ENCODE data around the gene ZNF831. TPM values are rescaled to one million over a fixed set of nuclear protein-coding genes. Genes with fewer than 3 reads are reported as not detected.

Gene ZNF831
- polyA plus RNA-seq, 1 of the 3 experiments (the other 2 are of a cell fraction): not detected

DNA sequence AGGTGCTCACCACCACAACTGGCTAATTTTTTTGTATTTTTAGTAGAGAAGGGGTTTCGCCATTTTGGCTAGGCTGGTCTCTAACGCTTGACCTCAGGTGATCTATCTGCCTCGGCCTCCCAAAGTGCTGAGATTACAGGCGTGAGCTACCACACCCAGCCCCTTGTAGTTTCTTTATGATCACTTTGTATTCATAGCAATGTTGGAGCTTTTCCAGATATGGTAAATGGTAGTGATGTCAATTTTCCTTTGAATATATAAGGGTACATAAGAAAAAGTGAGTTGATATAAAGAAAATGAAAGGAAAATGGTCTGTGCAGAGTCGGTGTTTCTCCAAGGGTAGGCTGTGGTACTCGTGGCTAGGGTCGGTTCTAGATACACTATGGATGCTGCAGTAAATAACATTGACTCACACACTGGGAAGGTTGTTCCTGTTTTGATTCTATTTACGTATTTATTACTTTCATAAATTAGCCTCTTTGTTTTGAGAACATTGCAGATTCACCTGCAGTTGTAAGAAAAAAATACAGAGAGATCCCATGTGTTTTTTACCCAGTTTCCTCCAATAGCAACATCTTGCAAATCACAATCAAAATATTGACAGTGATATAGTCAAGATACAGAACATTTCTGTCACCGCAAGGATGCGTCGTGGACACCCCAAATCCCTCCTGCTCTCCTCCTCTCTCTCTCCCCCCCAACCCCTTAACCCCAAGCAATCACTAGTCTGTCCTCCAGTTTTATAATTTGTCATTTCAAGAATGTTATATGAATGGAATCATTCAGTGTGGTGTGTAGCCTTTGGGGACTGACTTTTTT lies 2.5 kb downstream of the ZNF831 start:
- DNase-seq: no peak
- Histone ChIP-seq H3K4me2 (no peak overlapping the region), H3F3A (replicated peaks; ENCODE audit: insufficient read depth) (no peaks in the 10 kb centered on the region), H3K4me3 (ENCODE audit: low read depth in 2 of 2, low read length in 1 of 2) (no peak overlapping the region), H2AFZ (ENCODE audit: low read depth) (no peak overlapping the region), H3K36me3 (replicated peaks in 1 of 2; ENCODE audit: control insufficient read depth in 1 of 2, insufficient read depth in 2 of 2, low read length in 1 of 2) (no peaks in the 10 kb centered on the region), H3K4me1 (ENCODE audit: control insufficient read depth in 1 of 2, insufficient read depth in 2 of 2, low read depth in 1 of 2, low read length in 1 of 2) (no peaks in the 10 kb centered on the region), H3K27me3 (ENCODE audit: insufficient read depth) (no peaks in the 10 kb centered on the region; the same call in 1 of the 2 replicates), H3K9me2 (no peaks in the 10 kb centered on the region), H3K9me3 (no peaks in the 10 kb centered on the region), H3K79me2 (ENCODE audit: insufficient read depth) (no peaks in the 10 kb centered on the region), H3K27ac (ENCODE audit: low read depth in 2 of 2, low read length in 1 of 2) (no peak overlapping the region), H3K9ac (no peak overlapping the region), H4K20me1 (ENCODE audit: insufficient read depth) (no peaks in the 10 kb centered on the region)
- WGBS (ENCODE audit: low lambda C conversion rate): 50% methylated on average over 11 of the region's 11 CpGs
- TF ChIP-seq, protein P1, sequence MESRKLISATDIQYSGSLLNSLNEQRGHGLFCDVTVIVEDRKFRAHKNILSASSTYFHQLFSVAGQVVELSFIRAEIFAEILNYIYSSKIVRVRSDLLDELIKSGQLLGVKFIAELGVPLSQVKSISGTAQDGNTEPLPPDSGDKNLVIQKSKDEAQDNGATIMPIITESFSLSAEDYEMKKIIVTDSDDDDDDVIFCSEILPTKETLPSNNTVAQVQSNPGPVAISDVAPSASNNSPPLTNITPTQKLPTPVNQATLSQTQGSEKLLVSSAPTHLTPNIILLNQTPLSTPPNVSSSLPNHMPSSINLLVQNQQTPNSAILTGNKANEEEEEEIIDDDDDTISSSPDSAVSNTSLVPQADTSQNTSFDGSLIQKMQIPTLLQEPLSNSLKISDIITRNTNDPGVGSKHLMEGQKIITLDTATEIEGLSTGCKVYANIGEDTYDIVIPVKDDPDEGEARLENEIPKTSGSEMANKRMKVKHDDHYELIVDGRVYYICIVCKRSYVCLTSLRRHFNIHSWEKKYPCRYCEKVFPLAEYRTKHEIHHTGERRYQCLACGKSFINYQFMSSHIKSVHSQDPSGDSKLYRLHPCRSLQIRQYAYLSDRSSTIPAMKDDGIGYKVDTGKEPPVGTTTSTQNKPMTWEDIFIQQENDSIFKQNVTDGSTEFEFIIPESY (IDR thresholded peaks at IDR 0.05; ENCODE audit: borderline replicate concordance, low read depth): no peak
- TF ChIP-seq RFX5 (IDR thresholded peaks at IDR 0.05; ENCODE audit: low read length) (no peak), CHD2 (IDR thresholded peaks at IDR 0.05; ENCODE audit: low read length, partially characterized antibody) (no peak), RAD21 (IDR thresholded peaks at IDR 0.05; ENCODE audit: low read length) (no peak), SIN3A (IDR thresholded peaks at IDR 0.05; ENCODE audit: borderline replicate concordance, low read depth, low read length) (no peak), FOXM1 (IDR thresholded peaks at IDR 0.05; ENCODE audit: low read depth) (no peak), FOSL2 (IDR thresholded peaks at IDR 0.05; ENCODE audit: borderline replicate concordance, low read depth) (no peak), TEAD4 (IDR thresholded peaks at IDR 0.05; ENCODE audit: borderline replicate concordance, insufficient read depth) (no peak), YY1 (IDR thresholded peaks at IDR 0.05; ENCODE audit: low read depth) (no peak), RCOR1 (IDR thresholded peaks at IDR 0.05; ENCODE audit: low read length) (no peak), GATA2 (CRISPR knock-in tag; IDR thresholded peaks at IDR 0.05) (no peak), EZH2phosphoT487 (IDR thresholded peaks at IDR 0.05; ENCODE audit: borderline replicate concordance, low read depth) (no peak), MEF2A (IDR thresholded peaks at IDR 0.05; ENCODE audit: borderline replicate concordance, low read depth) (no peak), NFIC (IDR thresholded peaks at IDR 0.05; ENCODE audit: borderline replicate concordance) (no peak)
- TF ChIP-seq, protein P2, sequence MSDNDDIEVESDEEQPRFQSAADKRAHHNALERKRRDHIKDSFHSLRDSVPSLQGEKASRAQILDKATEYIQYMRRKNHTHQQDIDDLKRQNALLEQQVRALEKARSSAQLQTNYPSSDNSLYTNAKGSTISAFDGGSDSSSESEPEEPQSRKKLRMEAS (IDR thresholded peaks at IDR 0.05; ENCODE audit: low read depth): no peak
- TF ChIP-seq, protein P3, sequence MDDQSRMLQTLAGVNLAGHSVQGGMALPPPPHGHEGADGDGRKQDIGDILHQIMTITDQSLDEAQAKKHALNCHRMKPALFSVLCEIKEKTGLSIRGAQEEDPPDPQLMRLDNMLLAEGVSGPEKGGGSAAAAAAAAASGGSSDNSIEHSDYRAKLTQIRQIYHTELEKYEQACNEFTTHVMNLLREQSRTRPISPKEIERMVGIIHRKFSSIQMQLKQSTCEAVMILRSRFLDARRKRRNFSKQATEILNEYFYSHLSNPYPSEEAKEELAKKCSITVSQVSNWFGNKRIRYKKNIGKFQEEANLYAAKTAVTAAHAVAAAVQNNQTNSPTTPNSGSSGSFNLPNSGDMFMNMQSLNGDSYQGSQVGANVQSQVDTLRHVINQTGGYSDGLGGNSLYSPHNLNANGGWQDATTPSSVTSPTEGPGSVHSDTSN (IDR thresholded peaks at IDR 0.05): no peak
- TF ChIP-seq, protein P4, sequence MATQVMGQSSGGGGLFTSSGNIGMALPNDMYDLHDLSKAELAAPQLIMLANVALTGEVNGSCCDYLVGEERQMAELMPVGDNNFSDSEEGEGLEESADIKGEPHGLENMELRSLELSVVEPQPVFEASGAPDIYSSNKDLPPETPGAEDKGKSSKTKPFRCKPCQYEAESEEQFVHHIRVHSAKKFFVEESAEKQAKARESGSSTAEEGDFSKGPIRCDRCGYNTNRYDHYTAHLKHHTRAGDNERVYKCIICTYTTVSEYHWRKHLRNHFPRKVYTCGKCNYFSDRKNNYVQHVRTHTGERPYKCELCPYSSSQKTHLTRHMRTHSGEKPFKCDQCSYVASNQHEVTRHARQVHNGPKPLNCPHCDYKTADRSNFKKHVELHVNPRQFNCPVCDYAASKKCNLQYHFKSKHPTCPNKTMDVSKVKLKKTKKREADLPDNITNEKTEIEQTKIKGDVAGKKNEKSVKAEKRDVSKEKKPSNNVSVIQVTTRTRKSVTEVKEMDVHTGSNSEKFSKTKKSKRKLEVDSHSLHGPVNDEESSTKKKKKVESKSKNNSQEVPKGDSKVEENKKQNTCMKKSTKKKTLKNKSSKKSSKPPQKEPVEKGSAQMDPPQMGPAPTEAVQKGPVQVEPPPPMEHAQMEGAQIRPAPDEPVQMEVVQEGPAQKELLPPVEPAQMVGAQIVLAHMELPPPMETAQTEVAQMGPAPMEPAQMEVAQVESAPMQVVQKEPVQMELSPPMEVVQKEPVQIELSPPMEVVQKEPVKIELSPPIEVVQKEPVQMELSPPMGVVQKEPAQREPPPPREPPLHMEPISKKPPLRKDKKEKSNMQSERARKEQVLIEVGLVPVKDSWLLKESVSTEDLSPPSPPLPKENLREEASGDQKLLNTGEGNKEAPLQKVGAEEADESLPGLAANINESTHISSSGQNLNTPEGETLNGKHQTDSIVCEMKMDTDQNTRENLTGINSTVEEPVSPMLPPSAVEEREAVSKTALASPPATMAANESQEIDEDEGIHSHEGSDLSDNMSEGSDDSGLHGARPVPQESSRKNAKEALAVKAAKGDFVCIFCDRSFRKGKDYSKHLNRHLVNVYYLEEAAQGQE (IDR thresholded peaks at IDR 0.05; ENCODE audit: low read depth, low read length): no peak
- TF ChIP-seq, protein P5, sequence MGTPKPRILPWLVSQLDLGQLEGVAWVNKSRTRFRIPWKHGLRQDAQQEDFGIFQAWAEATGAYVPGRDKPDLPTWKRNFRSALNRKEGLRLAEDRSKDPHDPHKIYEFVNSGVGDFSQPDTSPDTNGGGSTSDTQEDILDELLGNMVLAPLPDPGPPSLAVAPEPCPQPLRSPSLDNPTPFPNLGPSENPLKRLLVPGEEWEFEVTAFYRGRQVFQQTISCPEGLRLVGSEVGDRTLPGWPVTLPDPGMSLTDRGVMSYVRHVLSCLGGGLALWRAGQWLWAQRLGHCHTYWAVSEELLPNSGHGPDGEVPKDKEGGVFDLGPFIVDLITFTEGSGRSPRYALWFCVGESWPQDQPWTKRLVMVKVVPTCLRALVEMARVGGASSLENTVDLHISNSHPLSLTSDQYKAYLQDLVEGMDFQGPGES (IDR thresholded peaks at IDR 0.05; ENCODE audit: low read depth, low read length): no peak
- POLR2A ChIA-PET: no interaction called here
- CTCF ChIA-PET: interaction anchor here (1.2 kb wide), 2 partner anchors 8 to 12 kb away, joined by 3 to 4 read pairs; no protein-coding TSS in a partner anchor
